Bronchial epithelial cell (primary cell): ENCODE measurements around the gene FMO2. TPM values are rescaled to one million over a fixed set of nuclear protein-coding genes. Genes with fewer than 3 reads are reported as not detected.

Source experiments
- DNase-seq: peaks from one replicate; pipeline ENCODE4 v3.0.0-alpha.2; 2010; ENCODE audit warnings: low read depth
- FAIRE-seq: peaks from 2 replicates; lab custom pipeline; 2011; peaks lifted over from hg19 to GRCh38; lab: Jason Lieb, UNC
- H3K27me3 ChIP-seq: 2 replicates; pipeline ENCODE4 v1.5.1; 2011; ENCODE audit warnings: low read length; ENCODE audit not compliant: control insufficient read depth, insufficient read depth
- H3K36me3 ChIP-seq: 2 replicates; pipeline ENCODE4 v1.5.1; 2011; ENCODE audit warnings: low read length; ENCODE audit not compliant: control insufficient read depth, insufficient read depth
- H3K4me3 ChIP-seq: 2 replicates; pipeline ENCODE4 v1.5.1; 2011; ENCODE audit warnings: mild to moderate bottlenecking, low read depth, low read length, control low read depth
- CTCF ChIP-seq: IDR thresholded peaks from 2 replicates; pipeline ENCODE4 v1.5.1; 2011; ENCODE audit warnings: mild to moderate bottlenecking, moderate library complexity, low read length, control low read depth, inconsistent platforms; ENCODE audit not compliant: insufficient read depth, severe bottlenecking
- total RNA-seq: library from RNA; depleted of rRNA; stranded (reverse); fragments of >200 nt; gene quantifications from 2 replicates; pipeline ENCODE4 v1.2.1, GENCODE V29; 2014

Gene FMO2
- total RNA-seq, 1 donor from 2014 or later = not detected

DNA sequence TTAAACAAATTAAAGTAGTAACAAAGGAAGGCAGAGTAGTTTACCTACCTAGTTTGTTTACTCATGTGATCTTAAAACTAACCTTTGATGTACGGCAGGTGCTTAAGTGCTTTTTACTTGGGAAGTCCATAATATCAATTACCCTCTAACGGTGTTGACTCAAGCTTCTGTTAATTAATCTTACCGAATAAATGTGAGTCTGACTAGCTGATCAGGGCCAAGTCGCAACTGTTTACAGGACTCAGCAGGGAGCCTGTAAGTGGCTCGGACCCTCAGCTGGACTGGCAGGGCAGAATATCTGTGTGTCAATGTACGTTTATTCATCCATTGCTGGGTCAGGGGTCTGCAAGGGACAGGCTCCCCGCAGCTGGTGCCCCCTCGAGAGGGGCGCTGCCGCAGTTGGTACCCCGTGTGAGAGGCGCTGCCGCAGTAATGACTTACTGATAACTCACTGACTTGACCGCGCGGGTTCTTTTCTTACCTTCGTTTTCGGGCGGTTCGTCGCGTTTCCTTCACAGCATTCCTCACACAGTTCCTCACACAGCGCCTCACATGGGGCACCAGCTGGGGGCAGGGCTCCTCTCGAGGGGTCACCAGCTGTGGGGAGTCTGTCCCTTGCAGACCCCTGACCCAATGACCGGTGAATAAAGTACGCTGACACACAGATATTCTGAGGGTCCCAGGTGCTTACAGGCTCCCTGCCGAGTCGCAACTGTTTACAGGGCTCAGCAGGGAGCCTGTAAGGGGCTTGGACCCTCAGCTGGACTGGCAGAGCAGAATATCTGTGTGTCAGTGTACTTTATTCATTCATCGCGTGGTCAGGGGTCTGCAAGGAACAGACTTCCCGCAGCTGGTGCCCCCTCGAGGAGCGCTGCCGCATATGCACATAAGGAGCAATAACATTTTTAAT is 66.2 kb downstream of the FMO2 start:
- TF ChIP-seq CTCF = peak; percentile 60
- H3K27me3 ChIP-seq = peaks cover 2% of the 10 kb centered on the region
- H3K4me3 ChIP-seq = peak overlapping the region; percentile 40
- FAIRE-seq (no peak), DNase-seq (peak; percentile 39)
- H3K36me3 ChIP-seq = no peaks in the 10 kb centered on the region

DNA sequence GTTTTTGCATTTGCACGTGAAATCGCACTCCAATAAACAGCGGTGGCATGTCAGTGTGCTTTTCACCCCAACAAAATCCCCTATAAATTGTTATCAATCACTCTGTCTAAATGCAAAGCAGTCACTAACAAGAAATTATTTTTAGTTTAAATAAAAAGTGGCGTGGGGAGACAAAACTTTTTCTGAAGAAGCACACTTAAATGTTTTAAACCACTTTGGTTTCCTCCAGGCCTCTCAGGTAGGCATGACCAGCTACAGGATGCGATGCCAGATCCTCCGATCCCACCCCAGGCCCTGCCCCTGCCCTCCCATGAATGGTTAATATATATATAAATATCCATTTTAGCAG is 66.8 kb downstream of the FMO2 start:
- FAIRE-seq = no peak
- no peak for DNase-seq
- Histone ChIP-seq H3K4me3 (peak overlapping the region; percentile 40), H3K36me3 (no peaks in the 10 kb centered on the region), H3K27me3 (peaks cover 2% of the 10 kb centered on the region)
- no peak for TF ChIP-seq CTCF

GRCh38 chr1:171252482-171252881 is 67.4 kb downstream of the FMO2 start:
- H3K4me3 ChIP-seq = no peak overlapping the region
- no peaks in the 10 kb centered on the region for H3K36me3 ChIP-seq
- DNase-seq (no peak), FAIRE-seq (no peak)
- no peak for TF ChIP-seq CTCF
- H3K27me3 ChIP-seq = peaks cover under 1% of the 10 kb centered on the region

DNA sequence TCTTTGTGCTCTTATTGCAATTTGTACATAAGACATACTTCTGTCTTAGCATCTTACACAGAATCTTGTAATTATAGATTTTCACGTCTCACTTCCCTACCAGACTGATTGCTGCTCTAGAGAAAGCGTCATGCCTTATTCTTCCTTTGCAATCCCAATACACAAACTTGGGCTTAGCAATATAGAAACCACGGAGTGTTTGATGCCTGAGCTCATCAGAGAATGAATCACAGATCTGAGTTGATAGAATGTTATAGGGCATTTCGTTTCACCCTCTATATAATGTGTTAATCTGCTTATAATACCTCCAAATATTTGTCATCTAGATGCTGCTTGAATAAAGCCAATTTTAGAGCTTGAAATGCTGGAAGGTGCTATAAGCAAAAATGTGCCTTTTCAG is 69.8 kb downstream of the FMO2 start:
- no peaks in the 10 kb centered on the region for H3K36me3 ChIP-seq
- FAIRE-seq (no peak), DNase-seq (peak; percentile 81)
- no peaks in the 10 kb centered on the region for H3K27me3 ChIP-seq
- H3K4me3 ChIP-seq = no peak overlapping the region
- no peak for TF ChIP-seq CTCF

DNA sequence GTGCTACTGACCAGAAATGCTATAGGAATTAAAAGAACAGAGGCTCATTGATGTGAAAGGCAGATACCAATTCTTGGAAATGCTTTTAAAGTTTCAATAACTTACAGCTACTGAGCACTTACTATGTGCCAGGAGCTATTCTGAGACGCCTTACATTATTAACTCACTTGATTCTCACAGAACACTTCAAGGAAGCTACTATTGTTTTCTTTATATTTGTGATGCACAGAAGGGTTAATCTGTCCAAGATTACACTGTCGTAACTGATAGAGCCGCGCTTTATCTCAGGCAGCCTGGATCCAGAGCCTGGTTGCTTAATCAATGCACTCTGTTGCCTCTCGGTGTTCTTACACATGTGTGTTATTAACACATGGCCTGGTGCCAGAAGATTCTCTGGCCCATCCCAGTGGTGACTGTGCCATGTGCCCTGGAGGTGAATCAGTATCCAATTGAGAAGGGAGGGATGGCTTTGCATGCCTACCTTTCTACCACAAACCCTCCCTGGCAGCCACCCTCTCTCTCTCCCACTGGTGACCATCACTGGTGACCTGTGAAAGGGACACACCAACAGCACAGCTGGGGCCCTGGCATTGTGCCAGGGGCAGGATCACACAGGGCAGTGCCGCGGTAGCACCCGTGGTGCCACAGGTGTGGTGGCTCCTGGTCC is 72.0 kb downstream of the FMO2 start:
- H3K36me3 ChIP-seq = no peaks in the 10 kb centered on the region
- FAIRE-seq (peak; percentile 90), DNase-seq (peak; percentile 76)
- no peaks in the 10 kb centered on the region for H3K27me3 ChIP-seq
- no peak overlapping the region for H3K4me3 ChIP-seq
- no peak for TF ChIP-seq CTCF
